ENCODE measurements around the gene ROBO1.

- TF ChIP-seq, protein P1, sequence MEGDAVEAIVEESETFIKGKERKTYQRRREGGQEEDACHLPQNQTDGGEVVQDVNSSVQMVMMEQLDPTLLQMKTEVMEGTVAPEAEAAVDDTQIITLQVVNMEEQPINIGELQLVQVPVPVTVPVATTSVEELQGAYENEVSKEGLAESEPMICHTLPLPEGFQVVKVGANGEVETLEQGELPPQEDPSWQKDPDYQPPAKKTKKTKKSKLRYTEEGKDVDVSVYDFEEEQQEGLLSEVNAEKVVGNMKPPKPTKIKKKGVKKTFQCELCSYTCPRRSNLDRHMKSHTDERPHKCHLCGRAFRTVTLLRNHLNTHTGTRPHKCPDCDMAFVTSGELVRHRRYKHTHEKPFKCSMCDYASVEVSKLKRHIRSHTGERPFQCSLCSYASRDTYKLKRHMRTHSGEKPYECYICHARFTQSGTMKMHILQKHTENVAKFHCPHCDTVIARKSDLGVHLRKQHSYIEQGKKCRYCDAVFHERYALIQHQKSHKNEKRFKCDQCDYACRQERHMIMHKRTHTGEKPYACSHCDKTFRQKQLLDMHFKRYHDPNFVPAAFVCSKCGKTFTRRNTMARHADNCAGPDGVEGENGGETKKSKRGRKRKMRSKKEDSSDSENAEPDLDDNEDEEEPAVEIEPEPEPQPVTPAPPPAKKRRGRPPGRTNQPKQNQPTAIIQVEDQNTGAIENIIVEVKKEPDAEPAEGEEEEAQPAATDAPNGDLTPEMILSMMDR (IDR thresholded peaks at IDR 0.05) = no peak
- TF ChIP-seq EZH2 (IDR thresholded peaks at IDR 0.05; ENCODE audit: borderline replicate concordance, insufficient read depth, low read depth, low read length, poor library complexity, severe bottlenecking) = no peak
Observed at GRCh38 chr3:79672075-79672474, 95.7 kb downstream of the ROBO1 start.

Data from B cell (primary cell).